DOHH2 (cell line): ENCODE results near the gene ELOVL5.

ENCODE experiments used
- EZH2phosphoT487 ChIP-seq: fragments of 200-600 bp; sonication (generic); IDR thresholded peaks from 2 replicates; pipeline ENCODE4 v1.6.1; 2017; ENCODE audit warnings: borderline replicate concordance, mild to moderate bottlenecking, antibody characterized with exemption, low read length, moderate library complexity, mixed read lengths
- TF ChIP-seq, protein P1 (sequence below): fragments of 200-600 bp; sonication (generic); IDR thresholded peaks from one replicate; pipeline ENCODE4 v1.5.1; 2014; ENCODE audit warnings: antibody characterized with exemption, mild to moderate bottlenecking, low read depth, low read length; ENCODE audit not compliant: poor library complexity, severe bottlenecking

DNA sequence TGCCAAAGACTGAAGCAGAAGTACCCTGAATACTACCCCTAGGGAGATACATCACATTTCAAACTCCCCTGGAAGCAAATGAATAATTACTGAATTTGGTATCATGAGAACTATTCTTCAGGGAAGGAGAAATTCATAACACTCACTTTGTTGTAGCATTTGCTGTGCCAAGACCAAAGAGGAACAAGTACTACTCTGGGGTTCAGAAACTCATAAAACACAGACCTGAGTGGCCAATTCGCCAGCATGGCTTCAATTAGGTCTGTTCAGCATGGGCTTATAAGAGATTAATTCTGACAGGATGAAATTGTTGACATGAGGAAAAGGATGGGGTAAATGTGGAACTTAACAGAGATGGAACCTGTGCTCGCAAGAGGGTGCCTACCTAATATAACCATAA is 6.5 kb downstream of the ELOVL5 start:
- TF ChIP-seq, protein P1, sequence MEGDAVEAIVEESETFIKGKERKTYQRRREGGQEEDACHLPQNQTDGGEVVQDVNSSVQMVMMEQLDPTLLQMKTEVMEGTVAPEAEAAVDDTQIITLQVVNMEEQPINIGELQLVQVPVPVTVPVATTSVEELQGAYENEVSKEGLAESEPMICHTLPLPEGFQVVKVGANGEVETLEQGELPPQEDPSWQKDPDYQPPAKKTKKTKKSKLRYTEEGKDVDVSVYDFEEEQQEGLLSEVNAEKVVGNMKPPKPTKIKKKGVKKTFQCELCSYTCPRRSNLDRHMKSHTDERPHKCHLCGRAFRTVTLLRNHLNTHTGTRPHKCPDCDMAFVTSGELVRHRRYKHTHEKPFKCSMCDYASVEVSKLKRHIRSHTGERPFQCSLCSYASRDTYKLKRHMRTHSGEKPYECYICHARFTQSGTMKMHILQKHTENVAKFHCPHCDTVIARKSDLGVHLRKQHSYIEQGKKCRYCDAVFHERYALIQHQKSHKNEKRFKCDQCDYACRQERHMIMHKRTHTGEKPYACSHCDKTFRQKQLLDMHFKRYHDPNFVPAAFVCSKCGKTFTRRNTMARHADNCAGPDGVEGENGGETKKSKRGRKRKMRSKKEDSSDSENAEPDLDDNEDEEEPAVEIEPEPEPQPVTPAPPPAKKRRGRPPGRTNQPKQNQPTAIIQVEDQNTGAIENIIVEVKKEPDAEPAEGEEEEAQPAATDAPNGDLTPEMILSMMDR: no peak
- no peak for TF ChIP-seq EZH2phosphoT487
